IMR-90 (cell line): ENCODE data around the gene PTGS2. TPM values are rescaled to one million over a fixed set of nuclear protein-coding genes. Genes with fewer than 3 reads are reported as not detected.

Source experiments
- ATAC-seq: fragments of 200-7000 bp; cut with Tn5 transposase; 2 replicates; pipeline ENCODE4 v1.9.1; 2020; ENCODE audit warnings: low read depth, mild to moderate bottlenecking, moderate library complexity
- BruUV-seq: library from RNA; stranded (reverse); fragments of 400-500 nt; replicated peaks from 2 replicates; lab custom pipeline; 2021; lab: Mats Ljungman, UMichigan
- CTCF ChIA-PET: fragments of 300-600 bp; formaldehyde crosslinking; extraction: SDS; loops from one replicate; lab custom pipeline; 2021; ENCODE audit warnings: antibody characterized with exemption; lab: Yijun Ruan, JAX
- POLR2A ChIA-PET: fragments of 300-600 bp; sonication (Branson Sonifier 250); formaldehyde crosslinking; loops from one replicate; lab custom pipeline; 2022; ENCODE audit warnings: antibody characterized with exemption; ENCODE audit not compliant: unreplicated experiment; lab: Charles Lee
- DNase-seq: peaks from one replicate; pipeline ENCODE4 v3.0.0; 2013
- H2AFZ ChIP-seq: replicated peaks from 2 replicates; pipeline ENCODE3; 2013; ENCODE audit warnings: low read length, mild to moderate bottlenecking; ENCODE audit not compliant: poor library complexity
- H2AK5ac ChIP-seq: 2 replicates; pipeline ENCODE4 v1.6.1; 2013; ENCODE audit warnings: low read depth, low read length, inconsistent platforms
- H2AK9ac ChIP-seq: replicated peaks from 2 replicates; pipeline ENCODE3; 2013; ENCODE audit warnings: mild to moderate bottlenecking, low read depth, low read length, moderate library complexity; ENCODE audit not compliant: poor library complexity
- H2BK120ac ChIP-seq: 2 replicates; pipeline ENCODE4 v1.6.1; 2013; ENCODE audit warnings: low read depth, low read length, inconsistent platforms
- H2BK15ac ChIP-seq: 3 replicates; pipeline ENCODE4 v1.6.1; 2013; ENCODE audit warnings: low read depth, low read length, inconsistent platforms
- H2BK20ac ChIP-seq: 2 replicates; pipeline ENCODE4 v1.6.1; 2013; ENCODE audit warnings: low read depth, mild to moderate bottlenecking, inconsistent platforms, low read length, moderate library complexity
- H2BK5ac ChIP-seq: 2 replicates; pipeline ENCODE4 v1.6.1; 2013; ENCODE audit warnings: mild to moderate bottlenecking, low read depth, low read length, inconsistent platforms; ENCODE audit not compliant: poor library complexity, severe bottlenecking
- H3K14ac ChIP-seq: replicated peaks from 2 replicates; pipeline ENCODE4 v1.6.1; 2013; ENCODE audit warnings: low read depth, low read length, inconsistent platforms
- H3K18ac ChIP-seq: 2 replicates; pipeline ENCODE4 v1.6.1; 2013; ENCODE audit warnings: low read depth, low read length, control low read depth
- H3K23ac ChIP-seq: 2 replicates; pipeline ENCODE4 v1.6.1; 2013; ENCODE audit warnings: low read depth, low read length, inconsistent platforms
- H3K27ac ChIP-seq: 2 replicates; pipeline ENCODE4 v1.5.1; 2013; ENCODE audit warnings: mild to moderate bottlenecking, control low read depth, low read length; ENCODE audit not compliant: insufficient read depth
- H3K27me3 ChIP-seq: 2 replicates; pipeline ENCODE4 v1.6.1; 2013; ENCODE audit warnings: low read length; ENCODE audit not compliant: control insufficient read depth, insufficient read depth
- H3K36me3 ChIP-seq: 2 replicates; pipeline ENCODE4 v1.6.1; 2013; ENCODE audit warnings: low read length, mixed read lengths; ENCODE audit not compliant: control insufficient read depth, insufficient read depth
- H3K4ac ChIP-seq: 2 replicates; pipeline ENCODE4 v1.6.1; 2013; ENCODE audit warnings: low read depth, low read length, inconsistent platforms
- H3K4me1 ChIP-seq: 2 replicates; pipeline ENCODE4 v1.6.1; 2013; ENCODE audit warnings: low read length, mixed read lengths; ENCODE audit not compliant: control insufficient read depth, insufficient read depth
- H3K4me2 ChIP-seq: 2 replicates; pipeline ENCODE4 v1.6.1; 2013; ENCODE audit warnings: low read depth, mild to moderate bottlenecking, control low read depth, low read length, moderate library complexity
- H3K4me3 ChIP-seq: 2 replicates; pipeline ENCODE4 v1.5.1; 2013; ENCODE audit warnings: low read depth, mild to moderate bottlenecking, control low read depth, low read length, moderate library complexity; ENCODE audit not compliant: insufficient read depth
- H3K56ac ChIP-seq: 2 replicates; pipeline ENCODE4 v1.6.1; 2013; ENCODE audit warnings: low read length, inconsistent platforms; ENCODE audit not compliant: insufficient read depth; ENCODE audit errors: extremely low read depth
- H3K79me1 ChIP-seq, 2 experiments: 2 replicates each; pipeline ENCODE4 v1.6.1; 2013; ENCODE audit warnings: low read length in 2 of 2, inconsistent platforms in 1 of 2, low read depth in 1 of 2
- H3K9ac ChIP-seq: 2 replicates; pipeline ENCODE4 v1.6.1; 2013; ENCODE audit warnings: low read depth, low read length, control low read depth
- H3K9me1 ChIP-seq: 2 replicates; pipeline ENCODE4 v1.6.1; 2013; ENCODE audit warnings: low read length, inconsistent platforms; ENCODE audit not compliant: insufficient read depth
- H3K9me3 ChIP-seq: 2 replicates; pipeline ENCODE4 v1.6.1; 2013; ENCODE audit warnings: low read length; ENCODE audit not compliant: control insufficient read depth, insufficient read depth
- H4K20me1 ChIP-seq: 2 replicates; pipeline ENCODE4 v1.6.1; 2013; ENCODE audit warnings: low read length, inconsistent platforms; ENCODE audit not compliant: insufficient read depth
- H4K5ac ChIP-seq: 2 replicates; pipeline ENCODE4 v1.6.1; 2013; ENCODE audit warnings: mild to moderate bottlenecking, low read depth, low read length, control low read depth
- H4K8ac ChIP-seq, 2 experiments: 2 replicates each; pipeline ENCODE4 v1.6.1; 2013; ENCODE audit warnings: low read depth in 2 of 2, low read length in 2 of 2, control low read depth in 1 of 2, inconsistent platforms in 1 of 2
- H4K91ac ChIP-seq: 2 replicates; pipeline ENCODE4 v1.6.1; 2013; ENCODE audit warnings: low read depth, low read length, inconsistent platforms; ENCODE audit not compliant: insufficient read depth
- BHLHE40 ChIP-seq: fragments of 150-350 bp; IDR thresholded peaks from 2 replicates; pipeline ENCODE4 v1.6.1; 2016; ENCODE audit warnings: mild to moderate bottlenecking, low read depth, low read length
- CEBPB ChIP-seq: IDR thresholded peaks from 2 replicates; pipeline ENCODE4 v1.6.1; 2012; ENCODE audit warnings: low read depth, low read length, improper control_type of control experiment
- FOS ChIP-seq: fragments of 150-350 bp; IDR thresholded peaks from 2 replicates; pipeline ENCODE4 v1.6.1; 2016; ENCODE audit warnings: low read depth, low read length
- NFE2L2 ChIP-seq: fragments of 150-350 bp; IDR thresholded peaks from 2 replicates; pipeline ENCODE4 v1.6.1; 2016; ENCODE audit warnings: low read depth, mild to moderate bottlenecking, low read length
- POLR2A ChIP-seq: IDR thresholded peaks from 2 replicates; pipeline ENCODE4 v1.6.1; 2012; ENCODE audit warnings: mild to moderate bottlenecking, low read depth, low read length
- RCOR1 ChIP-seq: IDR thresholded peaks from 2 replicates; pipeline ENCODE4 v1.6.1; 2012; ENCODE audit warnings: mild to moderate bottlenecking, low read length, improper control_type of control experiment; ENCODE audit not compliant: insufficient replicate concordance
- SMC3 ChIP-seq: fragments of 150-350 bp; IDR thresholded peaks from 2 replicates; pipeline ENCODE4 v1.6.1; 2016; ENCODE audit warnings: low read depth, mild to moderate bottlenecking, antibody characterized with exemption, low read length, moderate library complexity
- WGBS, 2 experiments: methylation state at CpG; one replicate each; pipeline versions ENCODE4 v1.1.5 to v1.1.7; 2013; ENCODE audit warnings: missing lambda C conversion rate in 2 of 2; ENCODE audit not compliant: insufficient read length in 1 of 2; ENCODE audit errors: extremely low coverage in 2 of 2; 5-methylcytosine and 5-hydroxymethylcytosine counted together
- dilution Hi-C: fragments of 300-500 bp; cut with HindIII; formaldehyde crosslinking; loops from one replicate; pipeline ENCODE4 v1.14.3; 2018; ENCODE audit warnings: low sequenced_read_pairs; ENCODE audit not compliant: unreplicated experiment
- in situ Hi-C: fragments of 300-500 bp; cut with MboI; formaldehyde crosslinking; loops from 3 replicates; pipeline ENCODE4 v1.14.3; 2019; ENCODE audit warnings: low sequenced_read_pairs, inconsistent platforms, mixed read lengths
- intact Hi-C: fragments of 100-400 bp; cut with micrococcal nuclease; formaldehyde crosslinking; loops from 2 replicates; pipeline ENCODE4 v1.10.0; 2022
- polyA plus RNA-seq, 3 experiments: library from polyadenylated mRNA; depleted of rRNA; stranded (reverse); fragments of >200 nt; gene quantifications; 2 replicates each; pipeline ENCODE4 v1.2.3, GENCODE V29; 2012; ENCODE audit warnings: low replicate concordance in 1 of 3
- total RNA-seq: library from RNA; depleted of rRNA; stranded (reverse); fragments of >200 nt; gene quantifications from 2 replicates; pipeline ENCODE4 v1.2.3, GENCODE V29; 2012

The PTGS2 gene
- total and polyA plus RNA-seq, 2 of the 4 experiments (the other 2 are of a cell fraction) = 3.4 to 4.8 TPM

DNA sequence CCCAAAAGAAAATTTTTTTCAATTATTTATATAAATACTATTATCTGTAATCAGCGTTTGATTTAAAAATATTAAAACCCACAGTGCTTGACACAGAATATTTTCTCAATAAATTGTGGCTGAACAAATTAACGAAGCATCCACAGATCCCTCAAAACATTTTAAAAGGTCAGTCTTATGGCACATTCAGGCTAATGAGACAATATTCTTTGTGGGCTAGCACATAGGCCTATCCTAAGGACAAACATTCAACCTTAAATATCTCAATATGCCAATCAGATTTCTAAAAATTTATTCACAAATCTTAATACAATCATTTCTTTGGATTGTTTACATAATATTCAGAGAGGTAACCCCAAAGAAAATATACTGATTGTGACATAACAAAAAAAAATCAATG, 8.1 kb downstream of the PTGS2 start:
- H4K91ac ChIP-seq = no peak overlapping the region
- H4K8ac ChIP-seq = no peak overlapping the region
- no peak overlapping the region for H2BK15ac ChIP-seq
- H3K4me3 ChIP-seq = no peak overlapping the region
- H3K9ac ChIP-seq = no peak overlapping the region
- dilution Hi-C loops (no loop called here), intact Hi-C loops (no loop called here), in situ Hi-C loops (no loop called here)
- no peak overlapping the region for H3K14ac ChIP-seq
- H3K4me2 ChIP-seq = no peak overlapping the region
- BruUV-seq = no TSS peak
- H3K27ac ChIP-seq = no peak overlapping the region
- CTCF ChIA-PET = interaction anchor here (0.6 kb wide), 1 partner anchor 107 kb away, joined by 3 read pairs; no protein-coding TSS in a partner anchor
- TF ChIP-seq BHLHE40 (no peak), FOS (no peak), SMC3 (no peak), RCOR1 (no peak), POLR2A (no peak), CEBPB (no peak), NFE2L2 (no peak)
- no peak overlapping the region for H2AK9ac ChIP-seq
- H3K23ac ChIP-seq = no peak overlapping the region
- H2AK5ac ChIP-seq = no peak overlapping the region
- H2BK20ac ChIP-seq = no peak overlapping the region
- H3K9me1 ChIP-seq = no peaks in the 10 kb centered on the region
- H3K36me3 ChIP-seq = peaks cover 6% of the 10 kb centered on the region
- no peak overlapping the region for H3K4ac ChIP-seq
- no peaks in the 10 kb centered on the region for H3K4me1 ChIP-seq
- no peak overlapping the region for H2BK5ac ChIP-seq
- DNase-seq = no peak
- H4K20me1 ChIP-seq = no peaks in the 10 kb centered on the region
- POLR2A ChIA-PET = no interaction called here
- no peak overlapping the region for H4K5ac ChIP-seq
- H2BK120ac ChIP-seq = no peak overlapping the region
- no peaks in the 10 kb centered on the region for H3K27me3 ChIP-seq
- no peak overlapping the region for H3K56ac ChIP-seq
- H3K9me3 ChIP-seq = no peaks in the 10 kb centered on the region
- H3K18ac ChIP-seq = no peak overlapping the region
- ATAC-seq = no peak
- H3K79me1 ChIP-seq = no peaks in the 10 kb centered on the region
- H2AFZ ChIP-seq = no peak overlapping the region
- 100% methylated on average over 1 of the region's 2 CpGs; no CpG with 5 or more reads in 1 of the 2 experiments for WGBS, 2 experiments
